Fibroblast of lung (primary cell): Measurements from ENCODE around the gene BTBD9. TPM values are rescaled to one million over a fixed set of nuclear protein-coding genes. Genes with fewer than 3 reads are reported as not detected.

Experiments
- DNase-seq, 2 donors: peaks; one replicate each; pipeline versions ENCODE4 v3.0.0 to v3.0.0-alpha.2; 2010; ENCODE audit warnings: low read depth in 2 of 2
- H2AFZ ChIP-seq: 2 replicates; pipeline ENCODE4 v1.5.1; 2012; ENCODE audit warnings: low read length, control low read depth, inconsistent platforms
- H3K27ac ChIP-seq: 2 replicates; pipeline ENCODE4 v1.5.1; 2011; ENCODE audit warnings: low read length, control low read depth; ENCODE audit not compliant: insufficient read depth
- H3K27me3 ChIP-seq: 2 replicates; pipeline ENCODE4 v1.5.1; 2011; ENCODE audit warnings: mild to moderate bottlenecking, low read length; ENCODE audit not compliant: control insufficient read depth, insufficient read depth
- H3K36me3 ChIP-seq: 2 replicates; pipeline ENCODE4 v1.5.1; 2011; ENCODE audit warnings: low read length; ENCODE audit not compliant: control insufficient read depth, insufficient read depth
- H3K4me1 ChIP-seq: 2 replicates; pipeline ENCODE4 v1.5.1; 2011; ENCODE audit warnings: low read length; ENCODE audit not compliant: control insufficient read depth, insufficient read depth; ENCODE audit errors: extremely low read depth
- H3K4me2 ChIP-seq: 2 replicates; pipeline ENCODE4 v1.5.1; 2011; ENCODE audit warnings: low read length, control low read depth; ENCODE audit not compliant: insufficient read depth; ENCODE audit errors: extremely low read depth
- H3K4me3 ChIP-seq, 4 experiments: fragments of 200-600 bp in 1 of 4; sonication (generic) in 1 of 4; replicated peaks in 1 of 4; 2 replicates each; pipeline ENCODE4 v1.5.1; 2011 to 2016; ENCODE audit warnings: low read length in 4 of 4, low read depth in 3 of 4, mild to moderate bottlenecking in 3 of 4, control low read depth in 2 of 4, inconsistent platforms in 1 of 4, mixed read lengths in 1 of 4; ENCODE audit not compliant: insufficient read depth in 1 of 4; ENCODE audit errors: control extremely low read depth in 1 of 4
- H3K79me2 ChIP-seq: 2 replicates; pipeline ENCODE4 v1.5.1; 2012; ENCODE audit warnings: mild to moderate bottlenecking, low read length, inconsistent platforms; ENCODE audit not compliant: control insufficient read depth, insufficient read depth
- H3K9ac ChIP-seq: 2 replicates; pipeline ENCODE4 v1.5.1; 2011; ENCODE audit warnings: mild to moderate bottlenecking, low read length, control low read depth; ENCODE audit not compliant: insufficient read depth
- H3K9me3 ChIP-seq: 2 replicates; pipeline ENCODE4 v1.5.1; 2012; ENCODE audit warnings: low read depth, low read length; ENCODE audit not compliant: control insufficient read depth, insufficient read depth
- H4K20me1 ChIP-seq: 2 replicates; pipeline ENCODE4 v1.5.1; 2011; ENCODE audit warnings: low read length; ENCODE audit not compliant: control insufficient read depth, insufficient read depth; ENCODE audit errors: extremely low read depth
- CTCF ChIP-seq, 2 donors: IDR thresholded peaks in 1 of 2; conservative IDR thresholded peaks in 1 of 2; 1 replicate in 1 of 2; 2 replicates in 1 of 2; pipeline ENCODE4 v1.5.1; 2011 to 2012; ENCODE audit warnings: low read length in 2 of 2, control low read depth in 1 of 2, inconsistent platforms in 1 of 2, low read depth in 1 of 2, mild to moderate bottlenecking in 1 of 2
- EZH2 ChIP-seq: IDR thresholded peaks from 2 replicates; pipeline ENCODE4 v1.5.1; 2012; ENCODE audit warnings: low read length, control low read depth, mild to moderate bottlenecking; ENCODE audit errors: missing control alignments
- polyA plus RNA-seq, 2 donors: library from polyadenylated mRNA; depleted of rRNA in 1 of 2; stranded (reverse) in 1 of 2; unstranded in 1 of 2; fragments of >200 nt; gene quantifications; 2 replicates each; pipeline ENCODE4 v1.2.1, GENCODE V29; 2011 to 2012; ENCODE audit warnings: missing spikeins in 1 of 2
- total RNA-seq: library from RNA; depleted of rRNA; stranded (reverse); fragments of >200 nt; gene quantifications from 2 replicates; pipeline ENCODE4 v1.2.1, GENCODE V29; 2014

BTBD9 gene
- total and polyA plus RNA-seq, 2 donors (not counting 1 experiment from before 2014, with no cell fraction given), result 7.7 to 13.4 TPM

GRCh38 chr6:38160831-38161230, 478.9 kb downstream of the BTBD9 start:
- Histone ChIP-seq H3K36me3 (no peaks in the 10 kb centered on the region), H3K4me3 (no peak overlapping the region), H3K79me2 (no peaks in the 10 kb centered on the region), H3K4me2 (no peak overlapping the region), H3K27me3 (no peaks in the 10 kb centered on the region), H3K9me3 (no peaks in the 10 kb centered on the region), H2AFZ (no peak overlapping the region), H3K9ac (no peak overlapping the region), H3K27ac (no peak overlapping the region), H4K20me1 (no peaks in the 10 kb centered on the region), H3K4me1 (peaks cover 1% of the 10 kb centered on the region)
- DNase-seq, result no peak
- no peak for TF ChIP-seq CTCF (conservative IDR thresholded peaks at IDR 0.05 in 1 of 2, IDR thresholded peaks at IDR 0.05 in 1 of 2; ENCODE audit: low read depth in 1 of 2, low read length in 2 of 2)
- TF ChIP-seq EZH2, result no peak

GRCh38 chr6:38159596-38159995, 480.1 kb downstream of the BTBD9 start:
- Histone ChIP-seq H3K27ac (no peak overlapping the region), H3K4me2 (no peak overlapping the region), H2AFZ (no peak overlapping the region), H3K9me3 (no peaks in the 10 kb centered on the region), H3K79me2 (no peaks in the 10 kb centered on the region), H3K4me1 (peaks cover 13% of the 10 kb centered on the region), H4K20me1 (no peaks in the 10 kb centered on the region), H3K9ac (no peak overlapping the region), H3K36me3 (no peaks in the 10 kb centered on the region), H3K27me3 (no peaks in the 10 kb centered on the region), H3K4me3 (no peak overlapping the region)
- TF ChIP-seq EZH2 (no peak), CTCF (conservative IDR thresholded peaks at IDR 0.05 in 1 of 2, IDR thresholded peaks at IDR 0.05 in 1 of 2; ENCODE audit: low read depth in 1 of 2, low read length in 2 of 2) (no peak)
- DNase-seq, result no peak

- no peaks in the 10 kb centered on the region for H4K20me1 ChIP-seq
- H3K27ac ChIP-seq, result no peak overlapping the region
- TF ChIP-seq EZH2 (no peak), CTCF (conservative IDR thresholded peaks at IDR 0.05 in 1 of 2, IDR thresholded peaks at IDR 0.05 in 1 of 2; ENCODE audit: low read depth in 1 of 2, low read length in 2 of 2) (no peak)
- no peak overlapping the region for H2AFZ ChIP-seq
- H3K4me2 ChIP-seq, result no peak overlapping the region
- DNase-seq, result no peak
- no peaks in the 10 kb centered on the region for H3K36me3 ChIP-seq
- H3K4me1 ChIP-seq, result peaks cover 13% of the 10 kb centered on the region
- H3K27me3 ChIP-seq, result no peaks in the 10 kb centered on the region
- H3K79me2 ChIP-seq, result no peaks in the 10 kb centered on the region
- H3K9ac ChIP-seq, result no peak overlapping the region
- no peaks in the 10 kb centered on the region for H3K9me3 ChIP-seq
- no peak overlapping the region for H3K4me3 ChIP-seq
These were observed 480.9 kb downstream of the BTBD9 start for GRCh38 chr6:38158762-38159350.
